Measurements from ENCODE around the gene SLC1A7.

DNA sequence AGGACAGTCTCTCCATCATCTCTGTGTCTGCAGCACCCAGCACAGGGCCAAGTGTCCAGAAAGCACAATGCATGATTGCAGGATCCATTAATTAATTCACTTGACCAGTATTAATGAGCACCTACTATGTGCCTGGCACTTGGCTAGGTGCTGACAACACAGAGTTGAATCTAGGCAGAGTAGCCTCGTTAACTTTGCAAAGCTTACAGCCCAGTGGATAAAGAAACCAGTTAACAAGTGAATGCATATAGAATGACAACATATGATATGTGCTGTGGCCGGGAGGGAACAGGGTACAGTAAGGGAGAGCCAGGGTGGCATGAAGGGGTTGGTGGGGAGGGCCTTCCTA lies 10.9 kb downstream of the SLC1A7 start:
- TF ChIP-seq RAD21 (IDR thresholded peaks at IDR 0.05; ENCODE audit: low read depth) (no peak), EP300 (IDR thresholded peaks at IDR 0.05; ENCODE audit: borderline replicate concordance) (no peak), CEBPB (IDR thresholded peaks at IDR 0.05) (no peak), USF1 (IDR thresholded peaks at IDR 0.05) (no peak), EGR1 (IDR thresholded peaks at IDR 0.05) (no peak), TAF1 (IDR thresholded peaks at IDR 0.05; ENCODE audit: low read depth) (no peak)

All from Ishikawa (cell line).